Testis (tissue), 3 donors: ENCODE data around the gene PRDM11. TPM values are rescaled to one million over a fixed set of nuclear protein-coding genes. Genes with fewer than 3 reads are reported as not detected.

Source experiments
- DNase-seq: peaks from one replicate; pipeline ENCODE4 v3.0.0-alpha.2; 2019
- H3K27ac ChIP-seq, 2 donors: fragments of 200-600 bp; sonication (generic); one replicate each; pipeline ENCODE4 v1.5.1; 2019
- H3K27me3 ChIP-seq: fragments of 200-600 bp; sonication (generic); one replicate; pipeline ENCODE4 v1.5.1; 2019
- H3K36me3 ChIP-seq: fragments of 200-600 bp; sonication (generic); one replicate; pipeline ENCODE4 v1.5.1; 2017; ENCODE audit warnings: low read depth; ENCODE audit errors: missing control alignments
- H3K4me1 ChIP-seq: fragments of 200-600 bp; sonication (generic); one replicate; pipeline ENCODE4 v1.5.1; 2019
- H3K4me3 ChIP-seq, 2 donors: fragments of 200-600 bp; sonication (generic); one replicate each; pipeline ENCODE4 v1.5.1; 2017 to 2019
- H3K9me3 ChIP-seq: fragments of 200-600 bp; sonication (generic); one replicate; pipeline ENCODE4 v1.5.1; 2017
- CTCF ChIP-seq, 3 experiments: fragments of 450-650 bp in 2 of 3; fragments of 200-600 bp in 1 of 3; sonication (generic) in 1 of 3; IDR thresholded peaks; one replicate each; pipeline ENCODE4 v1.5.1; 2016 to 2019; ENCODE audit warnings: antibody characterized with exemption in 3 of 3, mild to moderate bottlenecking in 2 of 3, moderate library complexity in 1 of 3
- POLR2A ChIP-seq: fragments of 450-650 bp; IDR thresholded peaks from one replicate; pipeline ENCODE4 v1.6.1; 2017; ENCODE audit warnings: antibody characterized with exemption, mild to moderate bottlenecking, moderate library complexity
- whole genome bisulfite sequencing, 2 donors: methylation state at CpG; one replicate each; pipeline ENCODE4 v1.1.5; 2018; 5-methylcytosine and 5-hydroxymethylcytosine counted together
- intact Hi-C: fragments of 100-400 bp; cut with DNase I; formaldehyde crosslinking; loops from one replicate; pipeline ENCODE4 v1.15.1; 2023; ENCODE audit warnings: low total_unique reads
- polyA plus RNA-seq: library from polyadenylated mRNA; stranded (reverse); fragments of 350-450 nt; fragmentation: Illumina TruSeq; extraction: RNeasy Lipid Tissue Mini Kit (QIAGEN cat#74804); gene quantifications from one replicate; pipeline ENCODE4 v1.2.3, GENCODE V29; 2014; ENCODE audit warnings: low read depth, low replicate concordance; ENCODE audit not compliant: insufficient read depth
- total RNA-seq, 2 donors: library from RNA; depleted of rRNA; stranded (reverse); fragments of >200 nt; gene quantifications; one replicate each; pipeline ENCODE4 v1.2.3, GENCODE V29; 2016

PRDM11 gene
- total and polyA plus RNA-seq, 3 donors from 2014 or later = 6.4 to 15.9 (median 13.6) TPM

GRCh38 chr11:45169310-45170072 lies 23.1 kb downstream of the PRDM11 start:
- no peaks in the 10 kb centered on the region for H3K9me3 ChIP-seq
- no peak for DNase-seq
- no peak overlapping the region for H3K27ac ChIP-seq
- H3K27me3 ChIP-seq = no peaks in the 10 kb centered on the region
- no peak overlapping the region for H3K4me3 ChIP-seq
- intact Hi-C loops = no loop called here
- no peaks in the 10 kb centered on the region for H3K4me1 ChIP-seq
- no peak for TF ChIP-seq POLR2A
- no peak for TF ChIP-seq CTCF (IDR thresholded peaks at IDR 0.05)
- 57 to 65% methylated on average over 3 of the region's 3 CpGs for WGBS, 2 donors
- no peaks in the 10 kb centered on the region for H3K36me3 ChIP-seq

GRCh38 chr11:45170484-45170883 lies 24.0 kb downstream of the PRDM11 start:
- Histone ChIP-seq H3K4me3 (no peak overlapping the region), H3K4me1 (no peaks in the 10 kb centered on the region), H3K36me3 (no peaks in the 10 kb centered on the region), H3K27ac (no peak overlapping the region), H3K27me3 (no peaks in the 10 kb centered on the region), H3K9me3 (no peaks in the 10 kb centered on the region)
- intact Hi-C loops = no loop called here
- DNase-seq = no peak
- WGBS, 2 donors = 83% methylated on average over 2 of the region's 2 CpGs
- no peak for TF ChIP-seq CTCF (IDR thresholded peaks at IDR 0.05)
- no peak for TF ChIP-seq POLR2A

- 88 to 96% methylated on average over 2 of the region's 2 CpGs for WGBS, 2 donors
- Histone ChIP-seq H3K4me3 (no peak overlapping the region), H3K9me3 (no peaks in the 10 kb centered on the region), H3K36me3 (no peaks in the 10 kb centered on the region), H3K27me3 (no peaks in the 10 kb centered on the region), H3K4me1 (no peaks in the 10 kb centered on the region), H3K27ac (no peak overlapping the region)
- intact Hi-C loops = no loop called here
- no peak for TF ChIP-seq CTCF (IDR thresholded peaks at IDR 0.05)
- TF ChIP-seq POLR2A = no peak
- DNase-seq = no peak
These were observed 25.1 kb downstream of the PRDM11 start for GRCh38 chr11:45171550-45171949.

- Histone ChIP-seq H3K27me3 (no peaks in the 10 kb centered on the region), H3K27ac (no peak overlapping the region), H3K4me1 (peaks cover 3% of the 10 kb centered on the region), H3K9me3 (no peaks in the 10 kb centered on the region), H3K4me3 (no peak overlapping the region), H3K36me3 (no peaks in the 10 kb centered on the region)
- DNase-seq = no peak
- TF ChIP-seq CTCF (IDR thresholded peaks at IDR 0.05) (no peak), POLR2A (no peak)
- intact Hi-C loops = no loop called here
- WGBS, 2 donors = 90 to 100% methylated on average over 5 of the region's 5 CpGs
These were observed 26.6 kb downstream of the PRDM11 start for GRCh38 chr11:45173064-45173463.
